Measurements from ENCODE around the gene PRKCE.

GRCh38 chr2:46073540-46074046, 422.1 kb downstream of the PRKCE start:
- TF ChIP-seq YY1 (IDR thresholded peaks at IDR 0.05; ENCODE audit: insufficient read depth, insufficient read length): no peak
- TF ChIP-seq ZNF274 (IDR thresholded peaks at IDR 0.05; ENCODE audit: low read depth, low read length): no peak
- TF ChIP-seq SUZ12 (IDR thresholded peaks at IDR 0.05; ENCODE audit: extremely low read depth, insufficient read depth, insufficient read length): no peak

Data from NT2/D1 (cell line).